ENCODE results near the gene NSUN5. TPM values are rescaled to one million over a fixed set of nuclear protein-coding genes. Genes with fewer than 3 reads are reported as not detected.
"Not testable (repeated sequence)": the region's sequence is repeated elsewhere in the genome, so short reads cannot be mapped to it uniquely, and the experiment has no call there.

NSUN5 gene
- total RNA-seq, 4 donors from 2014 or later, result 18.2 to 27.7 (median 25.2) TPM

DNA sequence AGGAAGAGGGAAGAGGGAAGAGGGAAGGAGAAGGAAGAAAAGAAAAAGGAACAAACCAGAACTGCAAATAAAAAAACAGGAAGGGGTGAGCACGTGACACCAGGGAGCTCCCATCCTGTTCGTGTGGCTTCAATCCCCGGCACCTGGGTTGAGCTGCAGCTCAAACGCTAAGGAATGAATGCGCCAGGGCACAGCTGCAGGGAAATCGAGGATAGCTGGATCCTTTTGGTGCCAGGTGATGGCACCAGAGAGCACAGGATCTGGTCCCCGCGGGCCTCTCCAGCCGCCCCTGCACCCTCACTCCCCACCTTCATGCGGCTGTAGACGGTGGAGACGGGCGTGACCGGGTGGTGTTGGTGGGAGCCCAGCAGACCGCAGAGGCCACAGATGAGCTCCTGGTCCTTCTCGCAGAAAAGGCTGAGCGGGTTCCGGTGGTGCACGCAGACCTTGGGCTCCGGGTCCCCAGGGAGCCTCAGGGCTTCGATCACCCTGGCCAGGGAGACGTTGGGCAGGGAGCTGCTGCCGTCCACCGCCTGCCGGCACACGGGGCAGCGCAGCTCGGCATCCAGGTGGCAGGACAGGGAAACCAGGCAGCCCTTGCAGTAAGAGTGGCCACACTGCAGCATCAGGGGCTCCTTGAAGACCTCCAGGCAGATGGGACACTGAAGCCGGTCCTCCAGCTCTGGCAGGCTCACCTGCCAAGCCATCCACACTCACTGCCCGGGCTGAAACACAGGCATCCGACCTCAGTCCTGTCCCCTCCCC is 15.6 kb upstream of the NSUN5 start:
- H3K36me3 ChIP-seq, H3K9me3 ChIP-seq, H3K27me3 ChIP-seq, H3K4me1 ChIP-seq, H3K27ac ChIP-seq: not testable (repeated sequence)
- TF ChIP-seq CTCF (IDR thresholded peaks at IDR 0.05), result peak in 4 of 6 experiments; percentile 37 to 51 (median 46)
- peak overlapping the region in 2 of 4 donors; percentile 19 to 27 for H3K4me3 ChIP-seq
- DNase-seq, result peak; percentile 42 to 72 (median 57)

DNA sequence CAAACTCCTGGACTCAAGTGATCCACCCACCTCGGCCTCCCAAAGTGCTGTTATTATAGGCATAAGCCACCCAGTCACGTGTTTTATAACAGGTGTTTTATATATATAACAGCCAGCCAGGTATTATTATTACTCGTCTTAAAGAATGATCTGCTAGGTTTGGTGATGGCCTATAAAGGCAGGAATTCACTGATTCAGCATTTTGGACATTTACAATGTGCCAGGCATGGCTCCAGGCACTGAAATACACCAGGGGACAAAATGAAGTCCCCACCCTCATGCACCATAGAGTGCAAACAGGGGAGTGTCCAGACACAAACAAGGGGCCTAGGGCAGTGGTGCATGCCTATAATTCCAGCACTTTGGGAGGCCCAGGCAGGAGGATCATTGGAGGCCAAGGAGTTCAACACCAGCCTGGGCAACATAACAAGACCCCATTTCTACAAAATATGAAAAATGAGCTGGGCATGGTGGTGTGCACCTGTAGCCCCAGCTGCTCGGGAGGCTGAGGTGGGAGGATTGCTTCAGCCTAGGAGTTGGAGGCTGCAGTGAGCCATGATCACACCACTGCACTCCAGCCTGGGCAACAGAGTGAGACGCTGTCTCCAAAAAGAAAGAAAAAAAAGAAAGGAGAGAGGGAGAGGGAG is 14.9 kb upstream of the NSUN5 start:
- not testable (repeated sequence) for H3K4me1 ChIP-seq, H3K36me3 ChIP-seq, H3K27me3 ChIP-seq, H3K9me3 ChIP-seq, DNase-seq, H3K27ac ChIP-seq
- peak overlapping the region in 1 of 4 donors; percentile 27 for H3K4me3 ChIP-seq

DNA sequence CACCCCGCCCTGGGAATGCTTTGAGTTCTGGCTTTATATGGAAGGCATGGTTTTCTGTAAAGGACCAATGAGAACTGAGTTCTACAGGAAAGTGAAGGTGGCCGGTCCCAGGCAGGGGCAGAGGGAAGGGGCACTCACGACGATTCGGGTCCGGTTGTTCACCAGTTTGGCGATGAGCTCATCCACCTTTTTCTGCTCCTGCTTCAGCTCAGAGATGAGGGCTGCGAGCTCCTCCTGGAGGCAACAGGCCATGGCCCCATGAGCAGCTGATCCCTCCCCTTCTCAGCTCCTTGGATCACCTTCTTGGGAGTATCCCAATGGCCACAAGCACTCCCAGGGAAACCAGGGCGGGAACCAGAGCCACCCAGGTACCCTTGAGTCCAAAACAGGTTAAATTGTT is 11.4 kb upstream of the NSUN5 start:
- H3K27me3 ChIP-seq, DNase-seq, H3K36me3 ChIP-seq, H3K9me3 ChIP-seq, H3K27ac ChIP-seq, H3K4me1 ChIP-seq, H3K4me3 ChIP-seq: not testable (repeated sequence)

DNA sequence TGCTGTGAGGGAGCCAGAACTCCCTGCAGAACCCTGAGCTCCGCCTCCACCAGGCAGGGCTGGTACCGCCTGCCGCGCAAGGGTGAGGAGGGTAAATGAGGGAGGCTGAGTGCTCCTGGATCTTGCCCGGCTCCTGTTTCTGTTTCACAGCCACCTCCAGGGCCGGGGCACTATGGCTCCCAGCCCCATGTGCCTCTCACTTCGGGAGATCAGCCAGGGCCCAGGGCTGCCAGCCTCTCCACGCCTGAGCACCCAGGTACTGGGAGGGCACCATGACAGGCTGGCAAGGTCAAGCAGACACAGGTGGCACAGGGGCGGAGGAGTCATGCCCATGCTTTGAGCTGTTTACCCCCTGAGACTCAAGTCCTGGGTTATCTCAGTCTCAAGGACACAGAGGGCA is 10.9 kb upstream of the NSUN5 start:
- H3K36me3 ChIP-seq, H3K4me1 ChIP-seq, H3K27me3 ChIP-seq, DNase-seq, H3K27ac ChIP-seq, H3K4me3 ChIP-seq, H3K9me3 ChIP-seq: not testable (repeated sequence)

- H3K4me3 ChIP-seq, H3K27me3 ChIP-seq, H3K27ac ChIP-seq, H3K4me1 ChIP-seq, DNase-seq, H3K9me3 ChIP-seq, H3K36me3 ChIP-seq: not testable (repeated sequence)
Observed at GRCh38 chr7:73318656-73319204, 10.1 kb upstream of the NSUN5 start.

DNA sequence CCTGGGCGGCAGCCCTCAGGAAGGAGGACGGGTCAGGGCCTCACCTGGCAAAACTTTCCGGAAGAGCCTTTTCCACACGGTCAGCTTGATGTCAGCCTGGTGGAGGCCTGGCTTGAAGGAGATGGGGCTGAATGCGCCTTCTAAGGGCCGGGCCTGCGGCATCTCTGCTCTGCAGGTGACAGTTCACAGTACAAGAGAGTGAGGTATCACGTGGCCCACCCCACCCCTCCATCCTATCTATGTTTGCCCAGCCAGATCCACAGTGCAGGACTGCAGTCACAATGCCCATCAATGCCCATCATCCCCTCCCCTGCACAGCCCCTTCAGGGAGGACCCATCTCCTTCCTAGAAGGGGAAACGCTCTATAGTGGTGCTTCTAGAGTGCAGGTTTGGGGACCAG is 7.9 kb upstream of the NSUN5 start:
- no peaks in the 10 kb centered on the region for H3K36me3 ChIP-seq
- no peak for TF ChIP-seq POLR2A (IDR thresholded peaks at IDR 0.05)
- no peak for TF ChIP-seq CTCF (IDR thresholded peaks at IDR 0.05)
- H3K4me3 ChIP-seq, result no peak overlapping the region
- no peaks in the 10 kb centered on the region for H3K4me1 ChIP-seq
- DNase-seq, result no peak
- H3K27ac ChIP-seq, result no peak overlapping the region
- H3K9me3 ChIP-seq, result no peaks in the 10 kb centered on the region
- H3K27me3 ChIP-seq, result no peaks in the 10 kb centered on the region

GRCh38 chr7:73314271-73314670 is 5.6 kb upstream of the NSUN5 start:
- no peaks in the 10 kb centered on the region for H3K9me3 ChIP-seq
- DNase-seq, result no peak
- no peak for TF ChIP-seq POLR2A (IDR thresholded peaks at IDR 0.05)
- TF ChIP-seq CTCF (IDR thresholded peaks at IDR 0.05), result no peak
- H3K27ac ChIP-seq, result no peak overlapping the region
- H3K27me3 ChIP-seq, result no peaks in the 10 kb centered on the region
- no peaks in the 10 kb centered on the region for H3K36me3 ChIP-seq
- no peak overlapping the region for H3K4me3 ChIP-seq
- H3K4me1 ChIP-seq, result no peaks in the 10 kb centered on the region
